CD4-positive, alpha-beta T cell treated with Interleukin-6 at 100 ng/mL for 8 hours (primary cell): Measurements from ENCODE around the gene PHF19.

ENCODE experiments used
- DNase-seq: peaks from one replicate; pipeline ENCODE4 v3.0.0-alpha.2; 2020; ENCODE audit warnings: mixed read lengths, low spot score

PHF19 gene

DNA sequence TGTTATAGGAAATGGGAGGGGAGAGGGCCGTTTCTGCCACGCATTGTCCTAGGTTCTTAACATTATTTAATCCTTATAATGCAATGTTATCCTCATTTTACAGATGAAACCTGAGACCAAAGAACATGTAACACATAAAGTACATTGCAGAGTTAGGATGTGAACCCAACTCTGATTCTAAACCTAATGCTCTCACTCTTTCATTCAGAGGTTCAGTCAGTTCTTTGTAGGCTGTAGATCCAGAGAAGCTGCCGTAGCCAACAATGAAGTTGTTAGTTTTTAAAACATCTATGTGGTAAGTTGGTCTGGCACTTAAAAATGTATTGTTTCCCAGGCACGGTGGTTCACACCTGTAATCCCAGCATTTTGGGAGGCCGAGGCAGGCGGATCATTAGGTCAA is 23.8 kb downstream of the PHF19 start:
- DNase-seq, result no peak

DNA sequence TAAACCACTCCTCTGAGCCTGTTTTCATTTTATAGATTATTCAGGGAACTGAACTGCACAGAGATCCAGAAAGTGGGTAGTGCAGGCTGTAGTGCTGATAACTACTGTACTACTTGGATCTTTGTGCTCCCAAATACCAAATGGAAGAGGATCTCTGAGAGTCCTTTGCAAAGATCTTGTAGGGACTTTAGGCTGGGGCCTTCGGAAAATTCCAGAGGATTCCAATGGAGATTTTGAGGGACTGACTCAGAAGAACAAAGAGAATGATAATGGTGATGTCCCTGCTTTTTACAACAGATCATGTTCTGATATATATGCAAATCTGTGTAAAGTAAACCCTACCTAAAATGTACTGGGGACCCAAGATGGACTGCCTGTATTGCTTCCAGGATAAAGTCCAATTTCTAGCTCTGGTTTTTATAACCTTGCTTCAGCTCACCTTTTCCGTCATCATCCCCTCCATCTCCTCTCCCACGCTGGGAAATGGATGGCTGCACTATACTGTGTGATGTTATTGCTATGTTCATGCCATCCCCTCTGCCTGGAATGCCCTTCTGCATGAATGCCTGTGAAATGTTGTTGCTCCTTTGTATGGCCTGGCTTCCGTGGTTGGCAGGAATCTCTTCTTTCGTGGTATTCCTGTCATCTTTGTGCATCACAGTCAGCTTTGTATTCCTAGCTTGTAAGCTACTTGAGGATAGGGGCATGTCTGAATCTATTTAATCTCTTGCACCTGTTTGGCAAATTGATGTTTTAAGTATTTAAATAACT is 24.6 kb downstream of the PHF19 start:
- no peak for DNase-seq

DNA sequence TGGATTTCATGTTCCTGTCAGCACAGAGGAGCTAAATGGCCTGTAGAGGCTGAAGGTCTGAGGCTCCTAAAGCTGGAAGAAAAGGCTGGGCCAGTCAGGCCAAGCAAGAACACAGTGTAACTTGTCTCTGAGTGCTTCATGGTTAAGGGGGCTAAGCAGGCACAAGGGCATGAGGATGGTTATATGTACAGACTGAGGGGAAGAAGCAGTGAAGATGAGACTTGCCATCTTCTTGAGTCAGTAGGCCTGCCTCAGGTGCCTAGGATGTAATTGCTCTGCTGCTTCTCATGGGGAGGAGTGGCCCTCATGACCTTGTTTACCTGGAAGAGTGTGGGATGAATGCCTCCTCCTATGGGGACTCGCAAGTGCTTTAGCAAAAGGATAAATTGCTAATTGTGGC is 25.5 kb downstream of the PHF19 start:
- DNase-seq, result no peak

DNA sequence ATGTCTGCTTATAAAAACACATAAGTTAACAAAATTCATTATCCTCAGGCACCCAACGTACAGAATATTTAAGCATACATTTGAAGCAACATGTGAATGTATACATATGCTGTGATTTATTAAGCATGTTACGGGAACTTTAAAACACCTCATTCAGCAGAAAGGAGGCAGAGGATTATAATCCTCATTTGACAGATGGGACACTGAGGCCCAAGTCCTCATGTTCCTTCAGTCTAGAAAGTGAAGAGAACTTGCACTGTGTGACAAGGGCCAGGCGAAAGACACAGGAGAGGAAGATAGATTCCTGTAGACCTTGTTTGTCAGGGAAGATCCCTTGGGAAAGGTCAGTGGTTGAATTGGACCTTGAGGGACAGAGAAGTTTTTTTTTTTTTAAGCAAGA is 26.7 kb downstream of the PHF19 start:
- DNase-seq, result no peak

DNA sequence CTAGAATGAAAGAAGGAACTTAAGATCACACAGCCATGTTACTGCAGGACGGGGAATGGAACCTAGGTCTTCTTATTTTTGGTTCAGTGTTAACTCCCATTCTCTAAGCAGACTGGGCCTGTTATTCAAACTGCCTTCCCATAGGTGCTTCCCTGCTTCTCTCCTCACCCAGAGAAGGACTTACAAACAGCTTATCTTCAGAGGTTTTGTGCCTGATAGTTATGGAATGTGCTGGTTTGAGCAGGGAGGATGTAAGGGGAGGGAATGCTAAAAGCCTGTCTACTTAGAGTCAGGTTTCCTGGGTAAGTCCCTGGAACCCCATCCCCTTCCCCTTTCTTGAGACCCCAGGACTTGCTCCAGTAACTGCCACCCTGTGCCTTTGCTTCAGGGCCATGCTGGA is 30.1 kb downstream of the PHF19 start:
- DNase-seq, result no peak

- peak; percentile 76 for DNase-seq
Measured at GRCh38 chr9:120846251-120846889, 30.6 kb downstream of the PHF19 start.

DNA sequence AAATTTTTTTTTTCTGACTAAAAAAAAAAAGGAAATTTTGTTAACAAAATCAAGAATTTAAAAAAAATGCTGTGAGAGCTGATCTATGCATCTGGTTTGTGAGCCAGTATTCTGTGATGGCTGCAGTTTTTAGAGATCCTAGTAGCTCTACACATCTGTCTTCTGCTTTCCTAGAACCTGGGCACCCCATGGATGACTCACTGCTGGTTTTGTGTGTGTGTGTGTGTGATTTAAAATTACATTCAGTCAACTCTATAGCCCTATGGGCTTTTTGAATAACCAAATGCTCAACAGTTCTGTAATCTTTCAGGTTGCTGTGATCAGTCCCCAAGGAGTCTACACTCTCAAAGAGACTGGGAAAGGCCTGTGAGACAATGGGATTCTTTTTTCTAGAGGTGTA is 31.7 kb downstream of the PHF19 start:
- DNase-seq, result peak; percentile 33

DNA sequence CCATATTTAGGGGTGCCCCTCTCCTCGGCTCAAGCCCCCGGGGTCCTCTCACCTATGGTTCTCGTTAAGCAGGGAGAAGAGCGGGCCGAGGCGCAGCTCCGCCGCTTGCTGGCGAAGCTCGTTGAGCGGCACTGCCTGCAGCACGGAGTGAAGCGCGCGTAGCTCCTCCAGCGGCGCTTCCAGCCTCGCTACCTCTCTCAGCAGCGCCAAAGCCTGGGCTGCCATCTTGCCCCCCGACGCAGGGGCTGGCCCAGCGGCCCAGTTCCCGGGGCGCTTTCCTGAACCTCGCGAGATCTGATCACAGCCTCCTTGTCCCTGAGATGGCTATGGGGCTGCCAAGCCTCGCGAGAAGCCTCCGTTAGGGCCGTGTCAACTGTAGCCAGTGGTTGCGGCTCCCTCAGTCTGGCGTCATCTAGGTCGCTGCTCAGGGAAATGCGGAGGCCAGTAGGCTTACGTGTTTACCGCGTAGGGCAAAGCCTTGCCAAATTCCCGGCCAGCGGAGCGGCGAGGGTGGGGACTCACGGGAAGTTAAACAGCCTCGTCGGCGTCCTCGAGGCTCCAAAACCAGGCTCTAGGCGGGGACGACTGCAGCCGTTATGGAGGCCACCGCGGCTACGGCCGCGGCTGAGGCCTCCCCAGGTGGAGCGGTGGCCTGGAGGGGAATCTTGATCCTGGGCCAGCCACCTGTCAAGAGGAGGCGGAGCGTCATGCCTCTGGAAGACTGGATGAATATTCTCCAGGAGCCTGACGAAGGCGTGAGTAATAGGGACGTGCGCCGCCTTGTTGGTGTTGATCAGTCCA is 34.1 kb downstream of the PHF19 start, which contains the start of gene PSMD5:
Gene PSMD5 (minus strand): TSS at position 238 of the 801 bp plus-strand sequence. CDS start 13 bp downstream, at position 225.
- DNase-seq, result peak; percentile 95

GRCh38 chr9:120841930-120842684 is 34.9 kb downstream of the PHF19 start:
- DNase-seq, result no peak

DNA sequence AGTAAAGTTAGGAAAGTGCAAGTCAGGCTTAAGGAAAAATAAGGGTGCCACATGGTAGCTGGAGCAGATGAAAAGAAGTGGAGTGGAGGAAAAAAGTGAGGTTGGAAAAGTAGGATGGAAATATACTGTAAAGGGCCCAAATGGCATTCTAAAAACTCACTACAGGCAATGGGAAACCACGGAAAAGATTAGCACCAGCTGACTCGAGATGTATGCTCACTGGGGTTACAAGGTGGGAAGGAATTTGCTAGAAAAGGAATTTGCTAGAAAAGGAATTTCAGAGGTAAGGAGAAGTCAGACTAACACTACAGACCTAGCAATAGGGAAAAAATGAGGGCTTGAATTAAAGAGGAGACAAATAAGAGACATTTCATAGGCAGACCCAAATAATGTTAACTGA is 37.8 kb downstream of the PHF19 start:
- DNase-seq, result no peak

DNA sequence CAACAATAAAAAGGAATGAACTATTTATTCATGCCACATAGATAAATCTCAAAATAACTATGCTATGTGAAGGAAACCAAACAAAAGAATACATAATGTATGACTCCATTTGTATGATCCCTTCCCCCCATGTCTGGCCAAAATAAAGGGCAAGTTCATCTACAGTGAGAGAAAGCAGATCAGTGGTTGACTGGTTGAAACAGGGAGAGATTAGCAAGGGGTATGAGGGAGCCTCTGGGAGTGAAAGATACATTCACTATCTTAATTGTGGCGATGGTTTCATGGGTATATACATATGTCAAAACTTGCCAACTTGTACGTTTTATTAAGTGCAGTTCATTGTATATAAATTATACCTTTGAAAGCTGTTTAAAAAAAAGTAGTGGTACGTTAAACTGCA is 39.1 kb downstream of the PHF19 start:
- DNase-seq, result no peak

GRCh38 chr9:120833325-120833724 is 43.7 kb downstream of the PHF19 start:
- DNase-seq, result no peak

GRCh38 chr9:120832807-120833206 is 44.2 kb downstream of the PHF19 start:
- no peak for DNase-seq

DNA sequence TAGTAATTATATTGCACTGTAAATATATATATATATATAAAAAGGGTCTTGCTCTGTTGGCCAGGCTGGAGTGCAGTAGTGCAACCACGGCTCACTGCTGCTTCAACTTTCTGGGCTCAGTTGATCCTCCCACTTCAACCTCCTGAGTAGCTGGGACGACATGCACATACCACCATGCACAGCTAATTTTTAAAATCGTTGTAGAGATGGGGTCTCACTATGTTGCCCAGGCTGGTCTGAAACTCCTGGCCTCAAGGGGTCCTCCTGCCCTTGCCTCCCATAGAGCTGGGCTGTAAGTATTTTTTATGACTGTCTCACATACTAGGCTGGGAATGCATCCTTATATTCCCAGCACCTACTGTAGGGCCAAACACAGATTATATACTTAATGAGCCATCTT is 46.1 kb downstream of the PHF19 start:
- no peak for DNase-seq

DNA sequence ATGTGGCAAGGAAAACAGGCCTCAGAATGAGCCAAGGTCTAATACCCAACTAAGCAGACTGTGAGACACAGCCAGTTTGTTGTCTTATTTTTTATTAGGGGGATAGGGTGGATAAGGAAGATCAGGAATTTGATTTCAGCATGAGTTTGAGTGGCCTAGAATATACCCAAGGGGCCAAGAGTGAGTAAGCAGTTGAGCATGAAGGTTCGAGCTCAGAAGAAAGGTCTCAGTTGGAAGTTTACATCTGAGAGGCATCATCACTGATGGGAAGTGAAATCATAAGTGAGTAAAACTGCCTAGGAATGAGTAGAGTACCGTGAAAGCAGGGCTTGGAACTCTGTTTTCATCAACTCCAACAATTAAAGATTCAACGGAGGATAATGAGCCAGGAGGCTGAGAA is 46.8 kb downstream of the PHF19 start:
- DNase-seq, result no peak

DNA sequence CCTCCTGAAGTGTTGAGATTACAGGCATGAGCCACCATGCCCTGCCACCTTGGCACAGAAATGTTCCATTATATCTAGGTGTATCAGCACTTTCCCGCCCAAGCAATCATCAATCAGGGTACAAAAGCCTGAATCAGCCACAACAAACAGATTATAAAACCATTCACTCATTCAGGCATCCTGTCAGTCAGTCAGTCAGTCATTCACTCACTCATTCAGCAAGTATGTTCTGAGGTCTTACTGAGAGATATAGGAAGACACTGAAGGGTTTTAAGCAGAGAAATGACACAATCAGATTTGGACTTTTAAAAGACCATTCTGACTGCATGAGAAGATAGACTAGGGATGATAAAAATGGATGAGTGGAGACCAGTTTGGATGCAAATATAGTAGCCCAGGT is 47.3 kb downstream of the PHF19 start:
- DNase-seq, result no peak

DNA sequence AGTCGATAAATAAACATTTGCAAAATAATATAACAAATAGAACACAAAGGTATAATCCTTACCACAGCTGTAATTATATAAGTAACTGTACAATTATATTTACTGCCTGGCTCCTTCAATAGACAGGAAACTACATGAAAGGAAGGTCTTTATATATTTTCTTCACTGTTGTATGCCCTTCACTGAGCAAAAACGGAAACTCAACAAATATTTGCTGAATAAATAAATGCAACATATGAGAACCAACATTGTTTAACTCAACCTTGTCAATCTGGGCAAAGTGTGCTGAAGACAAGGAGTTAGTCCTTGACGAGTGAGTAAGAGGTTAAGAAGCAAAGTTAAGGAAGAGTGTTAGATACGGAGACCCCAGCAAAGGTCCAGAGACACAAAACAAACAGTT is 56.9 kb downstream of the PHF19 start:
- DNase-seq, result no peak

DNA sequence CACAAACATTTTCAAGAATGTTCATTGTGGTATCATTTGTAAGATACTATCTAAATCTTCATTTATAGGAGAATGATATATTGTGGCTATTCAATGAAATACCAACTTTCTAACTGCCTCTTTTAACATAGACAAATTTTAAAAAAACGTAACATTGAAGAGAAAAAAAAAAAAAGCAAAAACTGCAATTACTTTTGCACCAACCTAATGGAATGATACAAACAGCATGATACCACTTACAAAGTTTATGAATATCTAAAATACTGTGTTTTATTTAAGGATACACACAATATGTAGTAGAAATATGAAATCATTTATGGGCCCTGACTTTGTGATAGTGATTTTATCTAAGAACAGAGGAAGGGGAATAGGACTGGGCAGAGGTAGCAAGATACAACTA is 58.4 kb downstream of the PHF19 start:
- no peak for DNase-seq

GRCh38 chr9:120815075-120815474 is 61.9 kb downstream of the PHF19 start:
- no peak for DNase-seq

- no peak for DNase-seq
Measured at GRCh38 chr9:120808931-120809330, 68.1 kb downstream of the PHF19 start.

DNA sequence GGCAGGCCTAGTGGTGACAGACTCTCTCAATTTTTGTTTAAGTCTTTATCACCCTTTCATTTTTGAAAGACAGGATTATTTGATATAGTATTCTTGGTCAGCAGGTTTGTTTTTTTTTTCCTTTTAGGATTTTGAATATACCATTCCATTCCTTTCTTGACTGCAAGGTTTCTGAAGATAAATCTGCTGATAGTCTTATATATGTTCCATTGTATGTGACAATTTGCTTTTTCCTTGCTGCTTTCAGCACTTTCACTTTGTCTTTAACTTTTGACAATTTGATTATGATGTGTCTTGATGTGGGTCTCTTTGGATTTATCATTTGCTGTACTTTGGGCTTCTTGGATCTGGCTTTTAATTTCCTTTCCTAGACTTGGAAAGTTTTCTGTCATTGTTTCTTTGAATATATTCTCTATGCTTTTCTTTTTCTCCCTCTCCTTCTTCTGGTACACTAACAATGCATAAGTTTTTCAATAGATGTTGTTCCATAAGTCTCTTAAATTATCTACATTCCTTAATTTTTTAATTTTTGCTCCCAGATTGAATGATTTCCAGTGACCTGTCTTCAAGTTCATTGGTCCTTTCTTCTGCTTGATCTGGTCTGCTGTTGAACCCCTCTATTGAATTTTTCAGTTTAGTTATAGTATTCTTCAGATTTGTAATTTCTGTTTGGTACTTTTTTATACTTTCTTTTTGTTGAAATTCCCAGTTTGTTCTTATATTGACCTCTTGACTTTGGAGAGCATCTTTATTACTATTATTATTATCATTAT is 69.2 kb downstream of the PHF19 start:
- DNase-seq, result no peak
